Panc1 (cell line): ENCODE data around the gene IL19.

Experiments used
- POLR2AphosphoS5 ChIP-seq: IDR thresholded peaks from 2 replicates; pipeline ENCODE4 v1.6.1; 2012; ENCODE audit warnings: mild to moderate bottlenecking, low read depth, low read length, moderate library complexity
- SIN3A ChIP-seq: IDR thresholded peaks from 2 replicates; pipeline ENCODE4 v1.6.1; 2012; ENCODE audit warnings: low read depth, mild to moderate bottlenecking, low read length, moderate library complexity, borderline replicate concordance; ENCODE audit not compliant: insufficient read depth
- TCF7L2 ChIP-seq: IDR thresholded peaks from 2 replicates; pipeline ENCODE4 v1.6.1; 2011; ENCODE audit warnings: mild to moderate bottlenecking, low read depth, low read length, inconsistent platforms
- TF ChIP-seq, protein P1 (sequence below): fragments of 450-650 bp; IDR thresholded peaks from 2 replicates; pipeline ENCODE4 v1.5.1; 2017; ENCODE audit warnings: mild to moderate bottlenecking
- TF ChIP-seq, protein P2 (sequence below), 2 experiments: IDR thresholded peaks; 2 replicates each; pipeline ENCODE4 v1.6.1; 2011 to 2012; ENCODE audit warnings: low read depth in 2 of 2, control low read depth in 1 of 2, low read length in 1 of 2, mild to moderate bottlenecking in 1 of 2, moderate library complexity in 1 of 2; ENCODE audit not compliant: insufficient read depth in 1 of 2

DNA sequence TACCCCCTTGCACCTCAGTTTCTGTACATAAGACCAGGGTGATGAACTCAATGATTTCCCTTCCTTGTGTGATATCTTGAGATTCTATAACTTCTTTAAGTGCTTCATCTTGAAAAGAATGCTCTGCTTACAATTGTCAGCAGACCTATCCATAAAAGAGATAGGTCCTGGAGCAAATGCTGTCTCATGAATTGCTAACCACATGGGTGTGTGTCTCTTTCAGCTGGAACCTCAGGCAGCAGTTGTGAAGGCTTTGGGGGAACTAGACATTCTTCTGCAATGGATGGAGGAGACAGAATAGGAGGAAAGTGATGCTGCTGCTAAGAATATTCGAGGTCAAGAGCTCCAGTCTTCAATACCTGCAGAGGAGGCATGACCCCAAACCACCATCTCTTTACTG is 97.7 kb downstream of the IL19 start:
- TF ChIP-seq, protein P1, sequence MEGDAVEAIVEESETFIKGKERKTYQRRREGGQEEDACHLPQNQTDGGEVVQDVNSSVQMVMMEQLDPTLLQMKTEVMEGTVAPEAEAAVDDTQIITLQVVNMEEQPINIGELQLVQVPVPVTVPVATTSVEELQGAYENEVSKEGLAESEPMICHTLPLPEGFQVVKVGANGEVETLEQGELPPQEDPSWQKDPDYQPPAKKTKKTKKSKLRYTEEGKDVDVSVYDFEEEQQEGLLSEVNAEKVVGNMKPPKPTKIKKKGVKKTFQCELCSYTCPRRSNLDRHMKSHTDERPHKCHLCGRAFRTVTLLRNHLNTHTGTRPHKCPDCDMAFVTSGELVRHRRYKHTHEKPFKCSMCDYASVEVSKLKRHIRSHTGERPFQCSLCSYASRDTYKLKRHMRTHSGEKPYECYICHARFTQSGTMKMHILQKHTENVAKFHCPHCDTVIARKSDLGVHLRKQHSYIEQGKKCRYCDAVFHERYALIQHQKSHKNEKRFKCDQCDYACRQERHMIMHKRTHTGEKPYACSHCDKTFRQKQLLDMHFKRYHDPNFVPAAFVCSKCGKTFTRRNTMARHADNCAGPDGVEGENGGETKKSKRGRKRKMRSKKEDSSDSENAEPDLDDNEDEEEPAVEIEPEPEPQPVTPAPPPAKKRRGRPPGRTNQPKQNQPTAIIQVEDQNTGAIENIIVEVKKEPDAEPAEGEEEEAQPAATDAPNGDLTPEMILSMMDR: no peak
- TF ChIP-seq, protein P2, sequence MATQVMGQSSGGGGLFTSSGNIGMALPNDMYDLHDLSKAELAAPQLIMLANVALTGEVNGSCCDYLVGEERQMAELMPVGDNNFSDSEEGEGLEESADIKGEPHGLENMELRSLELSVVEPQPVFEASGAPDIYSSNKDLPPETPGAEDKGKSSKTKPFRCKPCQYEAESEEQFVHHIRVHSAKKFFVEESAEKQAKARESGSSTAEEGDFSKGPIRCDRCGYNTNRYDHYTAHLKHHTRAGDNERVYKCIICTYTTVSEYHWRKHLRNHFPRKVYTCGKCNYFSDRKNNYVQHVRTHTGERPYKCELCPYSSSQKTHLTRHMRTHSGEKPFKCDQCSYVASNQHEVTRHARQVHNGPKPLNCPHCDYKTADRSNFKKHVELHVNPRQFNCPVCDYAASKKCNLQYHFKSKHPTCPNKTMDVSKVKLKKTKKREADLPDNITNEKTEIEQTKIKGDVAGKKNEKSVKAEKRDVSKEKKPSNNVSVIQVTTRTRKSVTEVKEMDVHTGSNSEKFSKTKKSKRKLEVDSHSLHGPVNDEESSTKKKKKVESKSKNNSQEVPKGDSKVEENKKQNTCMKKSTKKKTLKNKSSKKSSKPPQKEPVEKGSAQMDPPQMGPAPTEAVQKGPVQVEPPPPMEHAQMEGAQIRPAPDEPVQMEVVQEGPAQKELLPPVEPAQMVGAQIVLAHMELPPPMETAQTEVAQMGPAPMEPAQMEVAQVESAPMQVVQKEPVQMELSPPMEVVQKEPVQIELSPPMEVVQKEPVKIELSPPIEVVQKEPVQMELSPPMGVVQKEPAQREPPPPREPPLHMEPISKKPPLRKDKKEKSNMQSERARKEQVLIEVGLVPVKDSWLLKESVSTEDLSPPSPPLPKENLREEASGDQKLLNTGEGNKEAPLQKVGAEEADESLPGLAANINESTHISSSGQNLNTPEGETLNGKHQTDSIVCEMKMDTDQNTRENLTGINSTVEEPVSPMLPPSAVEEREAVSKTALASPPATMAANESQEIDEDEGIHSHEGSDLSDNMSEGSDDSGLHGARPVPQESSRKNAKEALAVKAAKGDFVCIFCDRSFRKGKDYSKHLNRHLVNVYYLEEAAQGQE (IDR thresholded peaks at IDR 0.05; ENCODE audit: insufficient read depth in 1 of 2, low read depth in 2 of 2, low read length in 1 of 2): no peak
- TF ChIP-seq TCF7L2 (no peak), POLR2AphosphoS5 (no peak), SIN3A (no peak)
